Activated T-helper 2 cell treated with anti-CD3 and anti-CD28 coated beads, Interferon-gamma antibody, Interleukin-2, Interleukin-4, amounts not matched to agents 10 μg/mL and 5 μg/mL and 100 μg/mL, durations not matched to agents 14 hours and 24 hours and 36 hours (primary cell): ENCODE measurements around the gene SPAG16. TPM values are rescaled to one million over a fixed set of nuclear protein-coding genes. Genes with fewer than 3 reads are reported as not detected.
A peak's percentile ranks its signal among the peaks of the same experiment; 100 is the strongest.

Experiments used
- DNase-seq: peaks from one replicate; pipeline ENCODE4 v3.0.0; 2021; ENCODE audit warnings: low spot score
- H3K27ac Mint-ChIP-seq: one replicate; pipeline ENCODE4 v1.8.0; 2021; ENCODE audit warnings: mixed read lengths
- H3K27me3 Mint-ChIP-seq: one replicate; pipeline ENCODE4 v1.8.0; 2021; ENCODE audit warnings: low read depth, mixed read lengths
- H3K36me3 Mint-ChIP-seq: one replicate; pipeline ENCODE4 v1.8.0; 2021; ENCODE audit warnings: low read depth, mixed read lengths
- H3K4me1 Mint-ChIP-seq: one replicate; pipeline ENCODE4 v1.8.0; 2021; ENCODE audit warnings: low read depth, mixed read lengths
- H3K4me3 Mint-ChIP-seq: one replicate; pipeline ENCODE4 v1.8.0; 2021; ENCODE audit warnings: low read depth, mild to moderate bottlenecking, moderate library complexity, mixed read lengths
- H3K9me3 Mint-ChIP-seq: one replicate; pipeline ENCODE4 v1.8.0; 2021; ENCODE audit warnings: mixed read lengths
- intact Hi-C: fragments of 100-400 bp; cut with micrococcal nuclease; formaldehyde crosslinking; loops from one replicate; pipeline ENCODE4 v1.15.1; 2023
- total RNA-seq: library from RNA; stranded (reverse); gene quantifications from 2 replicates; pipeline ENCODE4 v1.2.3, GENCODE V29; 2022

Gene SPAG16
- total RNA-seq, 1 donor from 2014 or later: 7.5 TPM

DNA sequence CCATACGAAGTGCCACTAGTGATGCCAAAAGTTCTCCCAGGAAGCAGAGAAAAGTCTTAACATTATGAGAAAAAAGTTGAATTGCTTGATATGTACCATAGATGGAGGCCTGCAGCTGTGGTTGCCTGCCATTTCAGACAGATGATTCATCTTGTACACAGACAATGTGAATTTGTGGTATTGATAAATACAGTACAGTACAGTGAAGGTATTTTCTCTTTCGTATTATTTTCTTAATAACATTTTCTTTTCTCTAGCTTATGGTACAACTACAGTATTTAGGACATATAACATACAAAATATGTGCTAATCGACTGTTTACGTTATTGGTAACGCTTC lies 1093.0 kb downstream of the SPAG16 start:
- H3K9me3 Mint-ChIP-seq: no peaks in the 10 kb centered on the region
- intact Hi-C loops: no loop called here
- no peaks in the 10 kb centered on the region for H3K36me3 Mint-ChIP-seq
- no peaks in the 10 kb centered on the region for H3K27me3 Mint-ChIP-seq
- no peak overlapping the region for H3K4me3 Mint-ChIP-seq
- peaks cover 3% of the 10 kb centered on the region for H3K4me1 Mint-ChIP-seq
- no peak overlapping the region for H3K27ac Mint-ChIP-seq
- DNase-seq: no peak

DNA sequence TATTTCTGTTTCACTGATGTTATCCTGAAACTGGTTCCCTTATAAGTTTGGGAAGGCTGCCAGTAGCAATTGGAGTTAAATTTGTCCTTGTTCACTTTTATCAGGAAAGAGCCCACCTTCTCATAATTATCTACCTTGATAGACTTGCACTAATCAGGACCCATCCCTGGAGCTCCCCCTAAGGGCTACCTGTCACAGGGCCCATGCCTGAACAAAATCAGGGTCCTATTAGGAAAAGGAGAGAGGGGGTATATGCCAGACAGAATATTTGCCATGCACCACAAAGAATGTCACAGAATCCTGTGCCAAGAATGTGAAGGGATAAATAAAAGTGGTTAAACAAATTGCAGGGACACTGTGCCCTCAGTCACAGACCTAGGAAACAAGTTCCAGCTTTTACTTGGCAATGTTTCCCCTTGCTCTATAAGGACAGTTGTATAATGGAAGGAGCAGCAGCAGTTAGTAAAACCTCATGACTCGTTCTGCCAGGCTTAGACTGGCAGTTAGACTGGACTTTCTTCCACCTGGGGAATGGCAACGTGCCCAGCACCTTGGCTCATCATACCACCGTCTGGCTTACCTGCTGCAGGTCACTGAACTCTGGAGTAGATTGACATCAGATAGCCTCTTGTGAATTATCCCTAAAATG lies 1094.3 kb downstream of the SPAG16 start:
- Mint-ChIP-seq H3K4me1 (peaks cover 3% of the 10 kb centered on the region), H3K27ac (no peak overlapping the region), H3K36me3 (no peaks in the 10 kb centered on the region), H3K9me3 (no peaks in the 10 kb centered on the region), H3K27me3 (no peaks in the 10 kb centered on the region), H3K4me3 (no peak overlapping the region)
- intact Hi-C loops: no loop called here
- no peak for DNase-seq

DNA sequence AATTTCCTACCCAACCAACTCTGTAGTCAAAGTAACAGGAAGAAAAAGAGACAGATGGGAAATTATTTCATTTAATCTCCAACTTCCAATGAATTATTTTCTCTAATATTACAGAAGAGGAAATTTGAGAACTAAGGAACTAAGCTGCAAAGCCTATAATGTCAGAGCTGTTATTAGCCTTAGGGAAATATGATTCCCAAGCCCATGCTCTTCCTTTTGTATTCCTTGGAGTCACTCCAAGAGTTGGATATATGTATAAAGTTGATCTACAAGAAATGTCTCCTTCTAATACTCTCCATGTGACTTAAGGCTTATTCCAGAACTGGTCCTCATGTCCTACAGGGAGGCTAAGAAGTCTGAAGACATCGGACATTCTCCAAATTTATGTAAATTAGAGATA lies 1095.0 kb downstream of the SPAG16 start:
- DNase-seq: no peak
- Mint-ChIP-seq H3K27me3 (no peaks in the 10 kb centered on the region), H3K27ac (no peak overlapping the region), H3K36me3 (no peaks in the 10 kb centered on the region), H3K4me1 (peaks cover 3% of the 10 kb centered on the region), H3K4me3 (no peak overlapping the region), H3K9me3 (no peaks in the 10 kb centered on the region)
- intact Hi-C loops: no loop called here

DNA sequence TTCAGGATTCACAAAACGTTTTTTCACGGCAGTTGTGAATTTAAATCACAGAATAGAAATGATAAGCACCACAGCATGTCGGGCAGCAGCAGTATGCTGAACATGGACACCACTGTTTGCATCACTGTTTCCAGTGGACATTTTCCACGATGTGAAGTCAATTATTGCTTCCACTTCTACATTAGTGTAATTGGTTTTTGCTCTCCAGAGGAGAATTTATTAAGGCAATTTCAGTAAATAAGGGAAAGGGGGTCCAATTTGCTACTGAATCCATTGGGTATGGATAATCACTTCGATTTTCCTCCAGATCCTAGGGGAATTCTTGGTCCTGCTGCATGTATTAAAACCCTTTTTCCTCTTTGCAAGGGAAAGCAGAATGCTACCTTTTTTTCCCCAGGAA lies 1096.4 kb downstream of the SPAG16 start:
- Mint-ChIP-seq H3K27ac (no peak overlapping the region), H3K27me3 (no peaks in the 10 kb centered on the region), H3K9me3 (no peaks in the 10 kb centered on the region), H3K4me3 (no peak overlapping the region), H3K4me1 (peaks cover 3% of the 10 kb centered on the region), H3K36me3 (no peaks in the 10 kb centered on the region)
- intact Hi-C loops: no loop called here
- no peak for DNase-seq

DNA sequence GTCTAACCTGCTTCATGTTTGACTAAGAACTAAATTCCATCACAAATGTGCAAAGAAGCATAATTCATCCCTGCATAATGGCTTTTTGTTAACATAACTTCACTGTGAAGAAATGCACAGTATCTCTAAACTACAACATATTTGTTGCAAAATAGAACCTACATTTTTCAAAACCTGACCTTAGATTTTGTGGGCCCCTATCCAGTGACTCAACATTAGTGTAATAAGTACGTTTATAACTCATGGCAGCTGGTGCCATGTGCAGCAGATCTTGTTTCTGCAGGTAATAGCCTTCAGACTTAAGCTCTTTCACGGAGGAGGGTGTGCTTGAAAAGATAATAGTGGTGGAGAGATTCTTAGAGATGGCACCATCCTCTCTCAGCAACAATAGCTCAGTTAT lies 1098.0 kb downstream of the SPAG16 start:
- Mint-ChIP-seq H3K4me1 (no peaks in the 10 kb centered on the region), H3K27me3 (no peaks in the 10 kb centered on the region), H3K36me3 (no peaks in the 10 kb centered on the region), H3K9me3 (no peaks in the 10 kb centered on the region), H3K4me3 (no peak overlapping the region), H3K27ac (no peak overlapping the region)
- DNase-seq: no peak
- intact Hi-C loops: no loop called here

DNA sequence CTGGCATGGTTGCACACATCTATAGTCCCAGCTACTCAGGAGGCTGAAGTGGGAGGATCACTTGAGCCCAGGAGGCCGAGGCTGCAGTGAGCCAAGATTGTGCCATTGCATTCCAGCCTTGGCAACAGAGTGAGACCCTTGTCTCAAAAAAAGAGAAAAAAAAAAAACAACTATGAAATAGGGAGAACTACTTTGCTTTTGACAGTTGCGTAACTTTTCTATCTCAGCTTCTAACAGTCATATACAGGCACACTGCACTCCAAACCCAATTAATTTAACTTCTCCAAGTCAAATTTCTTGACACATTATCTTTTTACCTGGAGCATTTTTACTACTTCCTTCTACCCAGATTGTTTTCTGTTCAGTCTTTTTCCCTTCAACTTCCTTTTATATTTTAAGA lies 1102.5 kb downstream of the SPAG16 start:
- intact Hi-C loops: no loop called here
- Mint-ChIP-seq H3K27ac (no peak overlapping the region), H3K36me3 (no peaks in the 10 kb centered on the region), H3K4me1 (no peaks in the 10 kb centered on the region), H3K9me3 (no peaks in the 10 kb centered on the region), H3K4me3 (no peak overlapping the region), H3K27me3 (no peaks in the 10 kb centered on the region)
- no peak for DNase-seq

DNA sequence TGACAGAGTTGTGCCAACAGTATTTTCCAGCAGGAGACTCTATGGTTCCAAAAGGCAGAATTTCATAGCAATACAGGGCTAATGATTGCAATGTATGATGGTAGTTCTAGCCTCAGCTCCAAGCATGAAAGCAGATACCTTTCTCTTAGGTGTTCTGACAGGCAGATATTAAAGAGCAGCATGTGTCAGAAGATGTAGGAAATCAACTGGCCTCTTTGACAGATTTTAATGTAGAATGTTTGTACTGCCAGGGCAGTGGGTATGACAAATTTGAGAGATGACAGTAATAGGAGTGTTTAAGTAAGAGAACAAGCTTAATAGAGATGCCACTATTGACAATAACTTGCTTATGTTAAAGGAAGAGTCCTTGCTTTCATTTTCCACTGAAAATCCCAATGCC lies 1105.1 kb downstream of the SPAG16 start:
- DNase-seq: no peak
- Mint-ChIP-seq H3K4me3 (no peak overlapping the region), H3K4me1 (no peaks in the 10 kb centered on the region), H3K9me3 (no peaks in the 10 kb centered on the region), H3K36me3 (no peaks in the 10 kb centered on the region), H3K27me3 (no peaks in the 10 kb centered on the region), H3K27ac (no peak overlapping the region)
- intact Hi-C loops: no loop called here

DNA sequence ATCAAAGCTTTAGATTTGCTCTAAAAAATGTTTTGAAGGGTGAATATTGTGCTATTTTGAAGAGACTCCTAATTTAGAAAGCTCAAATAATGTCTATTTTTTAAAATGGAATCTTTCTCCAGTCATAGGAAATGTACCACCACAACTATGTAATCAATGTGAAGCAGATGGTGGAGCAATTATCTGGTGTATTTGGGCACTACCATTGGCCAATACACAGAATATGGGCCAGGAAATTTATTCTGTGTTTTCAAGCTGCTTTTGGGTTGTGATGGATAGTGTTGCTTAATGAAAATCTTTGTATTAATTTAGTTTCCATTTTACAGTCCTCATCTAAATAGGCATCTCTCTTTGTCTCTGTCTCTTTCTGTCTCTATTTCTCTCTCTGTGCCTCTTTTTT lies 1109.5 kb downstream of the SPAG16 start:
- H3K36me3 Mint-ChIP-seq: no peaks in the 10 kb centered on the region
- no peak overlapping the region for H3K4me3 Mint-ChIP-seq
- H3K27me3 Mint-ChIP-seq: no peaks in the 10 kb centered on the region
- H3K4me1 Mint-ChIP-seq: no peaks in the 10 kb centered on the region
- H3K9me3 Mint-ChIP-seq: no peaks in the 10 kb centered on the region
- intact Hi-C loops: no loop called here
- no peak for DNase-seq
- no peak overlapping the region for H3K27ac Mint-ChIP-seq

DNA sequence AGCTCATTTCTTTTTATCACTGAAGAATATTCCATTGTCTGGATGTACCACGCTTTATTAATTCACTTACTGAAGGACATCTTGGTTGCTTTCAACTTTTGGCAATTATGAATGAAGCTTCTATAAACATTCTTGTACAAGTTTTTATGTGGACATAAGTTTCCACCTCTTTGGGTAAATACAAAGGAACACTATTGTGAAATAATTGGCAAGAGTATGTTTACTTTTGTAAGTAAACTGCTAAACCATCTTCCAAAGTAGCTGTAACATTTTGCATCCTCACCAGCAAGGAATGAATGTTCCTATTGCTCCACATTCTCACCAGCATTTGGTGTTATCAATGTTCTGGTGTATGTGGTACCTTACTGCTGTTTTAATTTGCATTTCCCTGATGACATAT lies 1110.8 kb downstream of the SPAG16 start:
- H3K4me3 Mint-ChIP-seq: no peak overlapping the region
- no peaks in the 10 kb centered on the region for H3K27me3 Mint-ChIP-seq
- H3K27ac Mint-ChIP-seq: no peak overlapping the region
- no peaks in the 10 kb centered on the region for H3K9me3 Mint-ChIP-seq
- no peaks in the 10 kb centered on the region for H3K4me1 Mint-ChIP-seq
- no peaks in the 10 kb centered on the region for H3K36me3 Mint-ChIP-seq
- no peak for DNase-seq
- intact Hi-C loops: no loop called here

DNA sequence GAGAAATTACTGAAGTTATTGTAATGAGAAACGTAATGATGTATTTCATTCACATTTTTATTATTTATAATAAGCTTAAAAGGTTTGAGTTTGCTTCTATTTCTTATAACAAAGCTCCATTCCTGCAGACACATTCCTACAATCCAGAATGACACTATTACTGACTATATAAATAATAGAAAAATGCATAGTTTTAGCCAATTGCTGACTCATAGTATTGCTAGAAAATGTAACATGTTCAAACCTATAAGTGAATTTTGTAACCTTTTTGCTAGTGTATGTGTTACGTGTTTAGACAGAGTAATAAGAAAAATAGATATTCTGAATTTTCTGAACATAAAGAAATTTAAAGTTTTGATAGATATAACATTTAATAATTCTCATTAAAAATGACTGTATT lies 1117.3 kb downstream of the SPAG16 start:
- intact Hi-C loops: no loop called here
- Mint-ChIP-seq H3K36me3 (no peaks in the 10 kb centered on the region), H3K4me1 (no peaks in the 10 kb centered on the region), H3K27me3 (no peaks in the 10 kb centered on the region), H3K9me3 (no peaks in the 10 kb centered on the region), H3K27ac (no peak overlapping the region), H3K4me3 (no peak overlapping the region)
- DNase-seq: no peak

DNA sequence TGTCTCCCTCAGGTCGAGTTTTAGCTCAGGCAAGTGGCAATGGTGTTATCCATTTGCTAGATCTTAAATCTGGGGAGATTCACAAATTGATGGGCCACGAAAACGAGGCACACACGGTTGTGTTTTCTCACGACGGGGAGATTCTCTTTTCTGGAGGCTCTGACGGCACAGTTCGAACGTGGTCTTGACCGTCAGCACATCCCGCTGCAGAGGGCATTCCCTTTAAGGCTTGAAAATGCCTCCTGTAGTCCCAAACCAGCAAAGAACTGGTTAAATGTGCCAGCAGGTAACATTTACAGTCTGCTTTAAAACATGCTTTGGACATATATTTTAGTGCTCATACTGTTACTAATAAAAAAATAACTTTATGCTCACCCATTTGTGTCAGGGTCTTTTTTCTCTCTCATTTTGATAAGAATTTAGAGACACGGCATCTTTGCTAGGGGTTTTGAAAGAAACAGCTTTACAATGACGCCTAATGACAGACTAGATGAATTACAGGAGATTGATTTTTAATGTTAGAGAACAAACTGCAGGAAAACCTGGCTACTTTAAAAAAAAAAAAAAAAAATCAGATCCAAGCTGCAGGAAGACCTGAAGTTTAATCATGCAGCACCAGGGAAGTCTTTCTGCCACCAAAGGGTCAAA lies 1126.0 kb downstream of the SPAG16 start:
- Mint-ChIP-seq H3K4me1 (no peaks in the 10 kb centered on the region), H3K27me3 (no peaks in the 10 kb centered on the region), H3K4me3 (no peak overlapping the region), H3K9me3 (no peaks in the 10 kb centered on the region), H3K36me3 (no peaks in the 10 kb centered on the region), H3K27ac (no peak overlapping the region)
- intact Hi-C loops: no loop called here
- no peak for DNase-seq

DNA sequence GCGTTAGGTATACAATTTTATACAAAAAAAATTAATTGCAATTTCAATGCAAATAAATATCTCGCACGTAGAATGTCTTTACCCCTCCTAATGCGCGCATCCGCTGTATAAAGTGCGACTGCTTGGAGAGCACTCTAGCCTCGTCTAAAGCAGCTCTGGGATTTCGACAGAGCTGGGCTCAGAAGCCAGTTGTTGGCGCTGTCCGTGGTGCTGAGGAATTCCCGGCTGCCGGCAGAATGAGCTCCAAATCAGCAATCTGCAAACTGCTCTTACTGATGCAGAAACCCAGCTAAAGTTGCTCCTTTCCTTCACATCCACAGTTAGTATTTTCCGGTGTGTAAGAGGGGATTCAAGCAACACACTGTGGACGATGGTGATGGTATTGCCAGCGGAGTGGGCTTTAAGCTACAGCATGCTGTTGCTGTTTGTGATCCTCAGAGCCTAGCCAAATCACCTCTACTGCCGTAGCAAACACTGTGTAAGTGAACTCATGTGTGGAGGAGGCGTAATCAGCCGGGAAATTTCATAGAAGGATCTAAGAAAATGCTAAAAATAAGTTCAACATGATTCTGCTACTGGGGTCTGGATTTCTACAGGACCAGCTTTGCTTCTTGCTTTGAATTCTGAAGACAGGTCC lies 1126.8 kb downstream of the SPAG16 start, which contains the start of gene VWC2L:
Gene VWC2L (plus strand): TSS at position 137 of the 637 bp plus-strand sequence. CDS start 3,140 bp downstream, outside the sequence.
- intact Hi-C loops: no loop called here
- H3K9me3 Mint-ChIP-seq: no peaks in the 10 kb centered on the region
- no peaks in the 10 kb centered on the region for H3K36me3 Mint-ChIP-seq
- no peak within 1 kb of the TSS for H3K4me3 Mint-ChIP-seq
- H3K27ac Mint-ChIP-seq: no peak within 1 kb of the TSS
- no peaks in the 10 kb centered on the region for H3K4me1 Mint-ChIP-seq
- no peaks in the 10 kb centered on the region for H3K27me3 Mint-ChIP-seq
- DNase-seq: peak; percentile 15

DNA sequence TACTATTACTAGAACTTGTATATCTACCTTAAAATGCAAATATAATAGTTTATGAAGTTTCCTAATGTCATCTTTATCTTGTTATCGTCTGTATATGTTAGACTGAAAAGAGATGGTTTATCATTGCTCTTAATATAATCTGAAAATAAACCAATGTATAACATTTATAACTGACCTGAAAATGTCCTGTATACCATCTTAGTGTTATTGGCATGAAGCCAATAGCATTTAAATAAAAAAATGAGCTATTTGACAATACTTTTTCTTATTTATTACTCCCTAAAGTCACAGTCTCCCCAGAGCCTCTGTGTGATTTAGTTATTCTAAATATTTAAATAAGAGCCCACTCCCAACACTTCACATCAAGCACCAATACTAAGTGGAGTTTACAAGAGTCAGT lies 1128.4 kb downstream of the SPAG16 start:
- Mint-ChIP-seq H3K9me3 (no peaks in the 10 kb centered on the region), H3K4me3 (no peak overlapping the region), H3K27me3 (no peaks in the 10 kb centered on the region), H3K36me3 (no peaks in the 10 kb centered on the region), H3K27ac (no peak overlapping the region), H3K4me1 (no peaks in the 10 kb centered on the region)
- intact Hi-C loops: no loop called here
- no peak for DNase-seq
